ENCODE data around the gene FIBIN. TPM values are rescaled to one million over a fixed set of nuclear protein-coding genes. Genes with fewer than 3 reads are reported as not detected.
"Not testable (repeated sequence)": the region's sequence is repeated elsewhere in the genome, so short reads cannot be mapped to it uniquely, and the experiment has no call there.

FIBIN gene
- total RNA-seq, 3 donors from 2014 or later (not counting 1 experiment from before 2014, with no cell fraction given) = not detected

DNA sequence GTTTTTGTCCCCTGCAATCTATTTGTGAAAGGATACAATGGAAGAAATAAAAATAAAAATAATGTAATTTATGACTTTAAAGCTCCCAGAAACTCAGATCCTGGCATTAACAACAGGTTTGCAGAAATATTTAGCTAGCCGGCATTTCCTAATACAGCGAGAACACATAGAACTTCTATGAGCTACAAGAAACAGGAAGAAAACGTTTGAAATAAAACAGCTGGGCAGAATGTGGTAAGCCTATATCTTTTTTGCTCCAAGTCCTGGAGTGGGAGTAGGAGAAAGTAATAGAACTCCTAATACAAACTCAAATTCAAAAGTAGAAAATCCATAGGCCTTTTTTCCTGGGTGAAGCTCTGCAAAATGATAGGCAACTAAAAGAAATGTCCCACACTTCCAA, 29.6 kb upstream of the FIBIN start:
- no peaks in the 10 kb centered on the region for H3K4me1 ChIP-seq (ENCODE audit: control insufficient read depth, insufficient read depth, low read length)
- ATAC-seq = no peak
- no peaks in the 10 kb centered on the region for H3K27me3 ChIP-seq (ENCODE audit: control insufficient read depth, insufficient read depth, low read length)
- H3K27ac ChIP-seq (ENCODE audit: low read length) = no peak overlapping the region
- intact Hi-C loops (cut with micrococcal nuclease) = no loop called here
- H3K27me3 Mint-ChIP-seq (ENCODE audit: low read depth in 2 of 2) = no peaks in the 10 kb centered on the region
- H3K9me3 Mint-ChIP-seq = peaks cover 3 to 4% of the 10 kb centered on the region in 2 donors
- H3K9me3 ChIP-seq (ENCODE audit: control insufficient read depth, insufficient read depth, low read length) = peaks cover 6% of the 10 kb centered on the region
- H3K36me3 ChIP-seq (ENCODE audit: control insufficient read depth, insufficient read depth, low read length) = no peaks in the 10 kb centered on the region
- H3K27ac Mint-ChIP-seq = no peak overlapping the region
- H3K4me3 ChIP-seq (ENCODE audit: low read length) = no peak overlapping the region
- no peak for TF ChIP-seq CTCF (IDR thresholded peaks at IDR 0.05)
- no peaks in the 10 kb centered on the region for H3K36me3 Mint-ChIP-seq
- H3K4me1 Mint-ChIP-seq = no peaks in the 10 kb centered on the region
- no peak for DNase-seq
- WGBS (ENCODE audit: insufficient coverage) = 94% methylated on average over 2 of the region's 3 CpGs
- no peak overlapping the region for H3K4me3 Mint-ChIP-seq

DNA sequence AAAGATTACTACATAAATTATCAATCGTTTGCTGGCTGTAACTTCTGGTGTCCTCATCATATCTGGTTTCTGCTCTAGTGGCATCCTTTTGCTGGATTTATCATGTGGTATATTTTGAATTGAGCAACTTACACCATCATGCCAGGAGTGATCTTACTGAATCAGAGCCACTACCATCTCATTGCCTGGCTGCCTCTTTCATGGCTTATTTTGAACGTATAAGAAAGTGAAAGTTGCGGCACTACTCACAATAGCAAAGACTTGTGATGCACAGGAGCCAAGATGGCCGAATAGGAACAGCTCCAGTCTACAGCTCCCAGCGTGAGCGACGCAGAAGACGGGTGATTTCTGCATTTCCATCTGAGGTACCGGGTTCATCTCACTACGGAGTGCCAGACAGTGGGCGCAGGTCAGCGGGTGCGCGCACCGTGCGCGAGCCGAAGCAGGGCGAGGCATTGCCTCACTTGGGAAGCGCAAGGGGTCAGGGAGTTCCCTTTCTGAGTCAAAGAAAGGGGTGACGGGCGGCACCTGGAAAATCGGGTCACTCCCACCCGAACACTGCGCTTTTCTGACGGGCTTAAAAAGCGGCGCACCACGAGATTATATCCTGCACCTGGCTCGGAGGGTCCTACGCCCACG, 28.9 kb upstream of the FIBIN start:
- H3K27ac ChIP-seq (ENCODE audit: low read length); DNase-seq; H3K9me3 ChIP-seq (ENCODE audit: control insufficient read depth, insufficient read depth, low read length); H3K4me3 Mint-ChIP-seq; H3K4me1 Mint-ChIP-seq; H3K36me3 Mint-ChIP-seq; H3K9me3 Mint-ChIP-seq; H3K36me3 ChIP-seq (ENCODE audit: control insufficient read depth, insufficient read depth, low read length); H3K4me3 ChIP-seq (ENCODE audit: low read length); H3K27me3 Mint-ChIP-seq (ENCODE audit: low read depth in 2 of 2); H3K27ac Mint-ChIP-seq; H3K27me3 ChIP-seq (ENCODE audit: control insufficient read depth, insufficient read depth, low read length); intact Hi-C loops (cut with micrococcal nuclease); ATAC-seq; H3K4me1 ChIP-seq (ENCODE audit: control insufficient read depth, insufficient read depth, low read length): not testable (repeated sequence)
- WGBS (ENCODE audit: insufficient coverage) = 96% methylated on average over 24 of the region's 32 CpGs

DNA sequence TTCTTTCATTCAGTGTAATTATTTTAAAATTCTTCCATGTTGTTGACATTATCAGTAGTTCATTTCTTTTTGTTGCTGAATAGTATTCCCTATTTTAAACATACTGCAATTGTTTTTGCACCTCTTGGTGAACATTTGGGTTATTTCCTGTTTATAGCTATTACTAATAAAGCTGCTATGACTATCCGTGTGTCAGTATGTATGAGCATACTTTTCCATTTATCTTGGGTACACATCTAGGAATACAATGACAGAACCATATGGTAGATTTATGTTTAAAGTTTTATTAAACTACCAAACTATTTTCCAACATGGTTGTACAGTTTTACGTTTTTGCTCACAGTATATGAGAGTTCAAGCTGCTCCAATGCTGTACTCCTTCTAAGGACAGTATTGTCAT, 22.0 kb upstream of the FIBIN start:
- Histone ChIP-seq H3K27me3 (ENCODE audit: control insufficient read depth, insufficient read depth, low read length) (no peaks in the 10 kb centered on the region), H3K9me3 (ENCODE audit: control insufficient read depth, insufficient read depth, low read length) (no peaks in the 10 kb centered on the region), H3K36me3 (ENCODE audit: control insufficient read depth, insufficient read depth, low read length) (no peaks in the 10 kb centered on the region), H3K4me3 (ENCODE audit: low read length) (no peak overlapping the region), H3K27ac (ENCODE audit: low read length) (no peak overlapping the region), H3K4me1 (ENCODE audit: control insufficient read depth, insufficient read depth, low read length) (no peaks in the 10 kb centered on the region)
- ATAC-seq (no peak), DNase-seq (no peak)
- Mint-ChIP-seq H3K4me3 (no peak overlapping the region), H3K27me3 (ENCODE audit: low read depth in 2 of 2) (no peaks in the 10 kb centered on the region), H3K27ac (no peak overlapping the region), H3K9me3 (peaks cover 2 to 3% of the 10 kb centered on the region in 2 donors), H3K4me1 (no peaks in the 10 kb centered on the region), H3K36me3 (no peaks in the 10 kb centered on the region)
- intact Hi-C loops (cut with micrococcal nuclease) = no loop called here
- no CpG with 5 or more reads among the region's 2 CpGs for WGBS (ENCODE audit: insufficient coverage)
- TF ChIP-seq CTCF (IDR thresholded peaks at IDR 0.05) = no peak

DNA sequence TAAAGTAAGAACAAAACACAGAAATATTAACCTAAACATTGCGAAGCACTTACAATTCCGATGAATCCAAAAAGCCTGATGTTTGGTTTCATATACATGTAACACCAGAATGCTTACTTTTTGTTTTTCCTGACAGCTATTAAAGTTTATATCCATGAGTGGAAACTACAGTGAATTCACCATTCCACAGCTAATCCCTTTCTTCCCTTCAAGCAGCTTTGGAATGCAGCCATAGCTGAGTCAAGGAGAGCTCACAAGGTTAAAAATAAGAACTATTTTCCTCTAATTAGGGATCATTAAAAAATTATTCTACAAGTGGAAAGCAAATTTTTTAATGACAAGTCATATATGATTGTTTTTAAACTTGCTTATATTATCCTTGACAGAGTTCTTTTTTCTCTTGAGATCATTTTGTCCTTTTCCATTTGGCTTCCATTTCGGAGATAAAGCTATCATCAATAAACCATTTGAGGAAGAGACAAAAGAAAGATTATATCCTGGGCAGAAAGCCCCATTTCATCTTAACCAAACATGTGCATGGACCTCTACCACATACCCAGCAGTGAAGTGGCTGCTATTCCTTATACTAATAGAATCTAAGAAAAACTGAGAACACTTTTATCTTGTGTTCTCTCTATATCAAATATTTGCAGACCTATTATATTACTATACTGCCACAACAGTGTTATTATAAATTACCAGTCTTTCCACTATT, 19.7 kb upstream of the FIBIN start:
- H3K4me3 Mint-ChIP-seq = no peak overlapping the region
- H3K4me1 Mint-ChIP-seq = no peaks in the 10 kb centered on the region
- no peaks in the 10 kb centered on the region for H3K36me3 ChIP-seq (ENCODE audit: control insufficient read depth, insufficient read depth, low read length)
- H3K4me3 ChIP-seq (ENCODE audit: low read length) = no peak overlapping the region
- WGBS (ENCODE audit: insufficient coverage) = 100% methylated on average over 2 of the region's 3 CpGs
- intact Hi-C loops (cut with micrococcal nuclease) = no loop called here
- H3K4me1 ChIP-seq (ENCODE audit: control insufficient read depth, insufficient read depth, low read length) = no peaks in the 10 kb centered on the region
- H3K27ac Mint-ChIP-seq = no peak overlapping the region
- H3K9me3 ChIP-seq (ENCODE audit: control insufficient read depth, insufficient read depth, low read length) = no peaks in the 10 kb centered on the region
- no peak overlapping the region for H3K27ac ChIP-seq (ENCODE audit: low read length)
- no peaks in the 10 kb centered on the region for H3K27me3 ChIP-seq (ENCODE audit: control insufficient read depth, insufficient read depth, low read length)
- DNase-seq = no peak
- peaks cover 2 to 3% of the 10 kb centered on the region in 2 donors for H3K9me3 Mint-ChIP-seq
- no peak for ATAC-seq
- no peaks in the 10 kb centered on the region for H3K27me3 Mint-ChIP-seq (ENCODE audit: low read depth in 2 of 2)
- no peaks in the 10 kb centered on the region for H3K36me3 Mint-ChIP-seq
- no peak for TF ChIP-seq CTCF (IDR thresholded peaks at IDR 0.05)

All from natural killer cell (primary cell).